Keratinocyte (primary cell): ENCODE measurements around the gene CA9. TPM values are rescaled to one million over a fixed set of nuclear protein-coding genes. Genes with fewer than 3 reads are reported as not detected.
A peak's percentile ranks its signal among the peaks of the same experiment; 100 is the strongest.

Experiments used
- DNase-seq: peaks from one replicate; pipeline ENCODE4 v3.0.0-alpha.2; 2011; ENCODE audit warnings: low read depth, missing footprints, low spot score
- FAIRE-seq: peaks from 2 replicates; lab custom pipeline; 2011; peaks lifted over from hg19 to GRCh38; lab: Jason Lieb, UNC
- H2AFZ ChIP-seq: 2 replicates; pipeline ENCODE4 v1.6.0; 2012; ENCODE audit warnings: low read length, control low read depth, inconsistent platforms; ENCODE audit not compliant: control insufficient read depth
- H3K27ac ChIP-seq: 2 replicates; pipeline ENCODE4 v1.5.1; 2011; ENCODE audit warnings: low read length; ENCODE audit not compliant: control insufficient read depth, insufficient read depth
- H3K27me3 ChIP-seq: 3 replicates; pipeline ENCODE4 v1.6.0; 2011; ENCODE audit warnings: low read length; ENCODE audit not compliant: control insufficient read depth, insufficient read depth; ENCODE audit errors: extremely low read depth
- H3K36me3 ChIP-seq, 2 experiments: 2 replicates in 1 of 2; 3 replicates in 1 of 2; pipeline ENCODE4 v1.5.1; 2011; ENCODE audit warnings: low read length in 2 of 2, mild to moderate bottlenecking in 1 of 2; ENCODE audit not compliant: control insufficient read depth in 2 of 2, insufficient read depth in 2 of 2; ENCODE audit errors: extremely low read depth in 1 of 2
- H3K4me1 ChIP-seq: 3 replicates; pipeline ENCODE4 v1.5.1; 2011; ENCODE audit warnings: low read length; ENCODE audit not compliant: control insufficient read depth, insufficient read depth; ENCODE audit errors: extremely low read depth
- H3K4me2 ChIP-seq: 3 replicates; pipeline ENCODE4 v1.6.0; 2011; ENCODE audit warnings: low read depth, low read length; ENCODE audit not compliant: control insufficient read depth, insufficient read depth; ENCODE audit errors: extremely low read depth
- H3K4me3 ChIP-seq, 3 experiments: fragments of 200-600 bp in 1 of 3; sonication (generic) in 1 of 3; 2 replicates in 2 of 3; 3 replicates in 1 of 3; pipeline ENCODE4 v1.5.1; 2011 to 2016; ENCODE audit warnings: low read length in 3 of 3, mild to moderate bottlenecking in 3 of 3, control low read depth in 2 of 3, inconsistent platforms in 1 of 3, low read depth in 1 of 3, mixed read lengths in 1 of 3, mixed run types in 1 of 3, moderate library complexity in 1 of 3; ENCODE audit not compliant: control insufficient read depth in 2 of 3, insufficient read depth in 2 of 3; ENCODE audit errors: extremely low read depth in 1 of 3
- H3K79me2 ChIP-seq: 2 replicates; pipeline ENCODE4 v1.6.0; 2012; ENCODE audit warnings: low read length; ENCODE audit not compliant: control insufficient read depth, insufficient read depth
- H3K9ac ChIP-seq: 3 replicates; pipeline ENCODE4 v1.6.0; 2011; ENCODE audit warnings: low read length; ENCODE audit not compliant: control insufficient read depth, insufficient read depth; ENCODE audit errors: extremely low read depth
- H3K9me1 ChIP-seq: 3 replicates; pipeline ENCODE4 v1.6.0; 2011; ENCODE audit warnings: low read length; ENCODE audit not compliant: control insufficient read depth, insufficient read depth; ENCODE audit errors: extremely low read depth
- H3K9me3 ChIP-seq: 2 replicates; pipeline ENCODE4 v1.5.1; 2012; ENCODE audit warnings: low read depth, low read length; ENCODE audit not compliant: control insufficient read depth
- H4K20me1 ChIP-seq: 3 replicates; pipeline ENCODE4 v1.6.0; 2011; ENCODE audit warnings: low read length; ENCODE audit not compliant: control insufficient read depth, insufficient read depth; ENCODE audit errors: extremely low read depth
- EZH2 ChIP-seq: IDR thresholded peaks from one replicate; pipeline ENCODE4 v1.6.1; 2012; ENCODE audit warnings: inconsistent platforms, mild to moderate bottlenecking, low read length, moderate library complexity
- dilution Hi-C: fragments of 300-500 bp; cut with MboI; formaldehyde crosslinking; loops from one replicate; pipeline ENCODE4 v1.7.0; 2020; ENCODE audit warnings: low sequenced_read_pairs; ENCODE audit not compliant: extremely low pct_ligation_motif_present
- polyA plus RNA-seq, 5 experiments: library from polyadenylated mRNA; depleted of rRNA in 3 of 5; stranded (reverse) in 3 of 5; stranded (forward) in 1 of 5; unstranded in 1 of 5; fragments of >200 nt; gene quantifications; 1 replicate in 1 of 5; 2 replicates in 3 of 5; 3 replicates in 1 of 5; pipeline versions ENCODE4 v1.2.1 to v1.2.3, GENCODE V29; 2011 to 2012; ENCODE audit warnings: missing spikeins in 2 of 5, low read depth in 1 of 5, low replicate concordance in 1 of 5
- TF ChIP-seq, protein P1 (sequence below), 3 experiments: IDR thresholded peaks in 1 of 3; conservative IDR thresholded peaks in 1 of 3; optimal IDR thresholded peaks in 1 of 3; 2 replicates in 2 of 3; 3 replicates in 1 of 3; pipeline versions ENCODE3 to v1.5.1; 2011; ENCODE audit warnings: low read length in 3 of 3, mild to moderate bottlenecking in 3 of 3, moderate library complexity in 2 of 3, control low read depth in 1 of 3, inconsistent platforms in 1 of 3; ENCODE audit not compliant: insufficient read depth in 2 of 3; ENCODE audit errors: extremely low read depth in 1 of 3

Gene CA9
- polyA plus RNA-seq, 1 donor (not counting 4 experiments of a cell fraction or from before 2014, with no cell fraction given): 7.2 TPM

DNA sequence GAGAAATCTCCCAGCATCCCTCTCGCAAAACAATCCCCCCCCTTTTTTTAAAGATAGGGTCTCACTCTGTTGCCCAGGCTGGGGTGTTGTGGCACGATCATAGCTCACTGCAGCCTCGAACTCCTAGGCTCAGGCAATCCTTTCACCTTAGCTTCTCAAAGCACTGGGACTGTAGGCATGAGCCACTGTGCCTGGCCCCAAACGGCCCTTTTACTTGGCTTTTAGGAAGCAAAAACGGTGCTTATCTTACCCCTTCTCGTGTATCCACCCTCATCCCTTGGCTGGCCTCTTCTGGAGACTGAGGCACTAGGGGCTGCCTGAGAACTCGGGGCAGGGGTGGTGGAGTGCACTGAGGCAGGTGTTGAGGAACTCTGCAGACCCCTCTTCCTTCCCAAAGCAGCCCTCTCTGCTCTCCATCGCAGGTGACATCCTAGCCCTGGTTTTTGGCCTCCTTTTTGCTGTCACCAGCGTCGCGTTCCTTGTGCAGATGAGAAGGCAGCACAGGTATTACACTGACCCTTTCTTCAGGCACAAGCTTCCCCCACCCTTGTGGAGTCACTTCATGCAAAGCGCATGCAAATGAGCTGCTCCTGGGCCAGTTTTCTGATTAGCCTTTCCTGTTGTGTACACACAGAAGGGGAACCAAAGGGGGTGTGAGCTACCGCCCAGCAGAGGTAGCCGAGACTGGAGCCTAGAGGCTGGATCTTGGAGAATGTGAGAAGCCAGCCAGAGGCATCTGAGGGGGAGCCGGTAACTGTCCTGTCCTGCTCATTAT lies 6.8 kb downstream of the CA9 start:
- Histone ChIP-seq H3K4me3 (no peak overlapping the region), H3K4me2 (no peak overlapping the region), H3K9ac (no peak overlapping the region), H3K9me1 (no peaks in the 10 kb centered on the region), H3K9me3 (no peaks in the 10 kb centered on the region), H4K20me1 (no peaks in the 10 kb centered on the region), H3K36me3 (peaks cover 4 to 6% of the 10 kb centered on the region in 2 experiments), H3K27ac (no peak overlapping the region), H3K79me2 (no peaks in the 10 kb centered on the region), H3K4me1 (no peaks in the 10 kb centered on the region), H3K27me3 (no peaks in the 10 kb centered on the region), H2AFZ (no peak overlapping the region)
- TF ChIP-seq, protein P1, sequence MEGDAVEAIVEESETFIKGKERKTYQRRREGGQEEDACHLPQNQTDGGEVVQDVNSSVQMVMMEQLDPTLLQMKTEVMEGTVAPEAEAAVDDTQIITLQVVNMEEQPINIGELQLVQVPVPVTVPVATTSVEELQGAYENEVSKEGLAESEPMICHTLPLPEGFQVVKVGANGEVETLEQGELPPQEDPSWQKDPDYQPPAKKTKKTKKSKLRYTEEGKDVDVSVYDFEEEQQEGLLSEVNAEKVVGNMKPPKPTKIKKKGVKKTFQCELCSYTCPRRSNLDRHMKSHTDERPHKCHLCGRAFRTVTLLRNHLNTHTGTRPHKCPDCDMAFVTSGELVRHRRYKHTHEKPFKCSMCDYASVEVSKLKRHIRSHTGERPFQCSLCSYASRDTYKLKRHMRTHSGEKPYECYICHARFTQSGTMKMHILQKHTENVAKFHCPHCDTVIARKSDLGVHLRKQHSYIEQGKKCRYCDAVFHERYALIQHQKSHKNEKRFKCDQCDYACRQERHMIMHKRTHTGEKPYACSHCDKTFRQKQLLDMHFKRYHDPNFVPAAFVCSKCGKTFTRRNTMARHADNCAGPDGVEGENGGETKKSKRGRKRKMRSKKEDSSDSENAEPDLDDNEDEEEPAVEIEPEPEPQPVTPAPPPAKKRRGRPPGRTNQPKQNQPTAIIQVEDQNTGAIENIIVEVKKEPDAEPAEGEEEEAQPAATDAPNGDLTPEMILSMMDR (optimal IDR thresholded peaks at IDR 0.05 in 1 of 3, IDR thresholded peaks at IDR 0.05 in 1 of 3, conservative IDR thresholded peaks at IDR 0.05 in 1 of 3; ENCODE audit: extremely low read depth in 1 of 3, insufficient read depth in 2 of 3, low read length in 3 of 3): no peak
- no peak for TF ChIP-seq EZH2
- dilution Hi-C loops: no loop called here
- FAIRE-seq: no peak
- DNase-seq: no peak

DNA sequence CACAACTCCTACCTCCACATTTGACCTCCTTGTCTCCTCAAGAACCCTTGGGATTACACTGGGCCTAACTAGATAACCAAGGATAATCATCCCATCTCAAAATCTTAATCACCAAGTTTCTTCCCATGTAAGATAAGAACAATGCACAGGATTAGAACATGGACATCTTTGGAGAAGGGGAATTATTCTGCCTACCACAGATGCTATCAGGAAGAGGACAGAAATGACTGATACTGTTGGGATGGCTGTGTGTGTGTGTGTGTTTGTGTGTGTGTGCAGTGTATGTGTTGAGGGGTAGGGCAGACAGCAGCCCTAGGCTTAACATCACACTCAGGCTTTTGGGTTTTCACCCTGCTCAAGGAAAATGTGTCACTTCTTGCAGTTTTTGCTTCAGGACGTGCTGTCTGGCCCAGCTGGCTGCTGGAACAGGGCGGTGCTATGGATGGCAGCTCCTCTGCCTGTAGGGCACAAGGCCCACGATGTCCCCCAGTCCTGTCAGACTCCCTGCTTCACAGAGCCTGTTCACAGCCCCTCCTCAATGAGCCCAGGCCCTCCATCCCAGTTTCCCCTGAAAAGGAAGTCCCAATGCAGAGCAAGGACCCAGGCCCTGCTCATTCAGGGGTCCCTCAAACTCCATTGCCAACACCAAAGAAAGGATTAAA lies 7.7 kb downstream of the CA9 start:
- no peak overlapping the region for H3K4me3 ChIP-seq
- no peaks in the 10 kb centered on the region for H4K20me1 ChIP-seq
- no peak overlapping the region for H3K27ac ChIP-seq
- TF ChIP-seq, protein P1 (optimal IDR thresholded peaks at IDR 0.05 in 1 of 3, IDR thresholded peaks at IDR 0.05 in 1 of 3, conservative IDR thresholded peaks at IDR 0.05 in 1 of 3; ENCODE audit: extremely low read depth in 1 of 3, insufficient read depth in 2 of 3, low read length in 3 of 3): no peak
- no peak for TF ChIP-seq EZH2
- FAIRE-seq (peak; percentile 26), DNase-seq (no peak)
- dilution Hi-C loops: no loop called here
- H3K4me1 ChIP-seq: no peaks in the 10 kb centered on the region
- H3K4me2 ChIP-seq: no peak overlapping the region
- H3K79me2 ChIP-seq: no peaks in the 10 kb centered on the region
- no peak overlapping the region for H2AFZ ChIP-seq
- H3K36me3 ChIP-seq: peaks cover 4 to 6% of the 10 kb centered on the region in 2 experiments
- no peaks in the 10 kb centered on the region for H3K9me1 ChIP-seq
- no peaks in the 10 kb centered on the region for H3K9me3 ChIP-seq
- H3K27me3 ChIP-seq: no peaks in the 10 kb centered on the region
- H3K9ac ChIP-seq: no peak overlapping the region
